Measurements from ENCODE around the gene CSNK2B. TPM values are rescaled to one million over a fixed set of nuclear protein-coding genes. Genes with fewer than 3 reads are reported as not detected.
A peak's percentile ranks its signal among the peaks of the same experiment; 100 is the strongest.

The CSNK2B gene
- total RNA-seq, 2 donors from 2014 or later, result 155 to 171 TPM

DNA sequence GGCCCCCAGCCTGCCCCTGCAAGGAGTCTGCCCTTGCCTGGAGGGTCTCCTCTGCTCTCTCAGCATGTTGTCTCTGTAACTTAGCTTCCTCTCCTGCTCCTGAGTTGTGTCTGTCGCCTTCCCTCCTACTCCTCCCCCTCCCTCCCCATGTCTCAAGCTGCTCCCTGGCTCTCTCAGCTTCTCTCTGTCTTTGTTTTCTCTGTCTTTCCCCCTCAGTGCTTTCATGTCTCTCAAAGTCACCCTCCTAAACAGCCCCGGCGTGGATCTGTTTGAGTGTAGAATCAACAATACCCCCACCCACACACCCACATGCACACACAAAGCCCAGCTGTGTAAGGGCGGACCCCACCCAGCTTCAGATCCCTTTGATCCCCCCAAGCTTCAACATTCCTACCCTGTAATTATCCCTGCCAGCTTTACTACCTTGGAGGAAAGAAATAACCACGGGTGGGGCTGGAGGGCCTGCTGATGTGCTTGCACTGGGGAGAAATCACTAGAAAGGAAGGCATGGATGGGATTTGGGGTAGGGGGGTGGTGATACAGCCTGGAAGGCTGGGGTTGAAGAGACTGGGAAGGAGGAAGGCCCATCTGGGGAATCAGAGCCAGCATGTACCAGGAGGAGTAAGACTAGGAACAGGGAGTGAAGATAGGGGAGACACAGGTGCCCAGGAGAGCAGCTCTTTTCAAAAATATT, 48.3 kb downstream of the CSNK2B start:
- H3K36me3 Mint-ChIP-seq (ENCODE audit: low read depth), result no peaks in the 10 kb centered on the region
- H3K27ac Mint-ChIP-seq, result peak overlapping the region; percentile 95
- no peaks in the 10 kb centered on the region for H3K27me3 ChIP-seq (ENCODE audit: control insufficient read depth, insufficient read depth, low read length, poor library complexity, severe bottlenecking)
- no peaks in the 10 kb centered on the region for H3K27me3 Mint-ChIP-seq (ENCODE audit: insufficient read depth)
- peaks cover 45% of the 10 kb centered on the region for H3K4me1 Mint-ChIP-seq
- H3K9me3 Mint-ChIP-seq, result no peaks in the 10 kb centered on the region
- peak overlapping the region; percentile 14 for H3K4me3 Mint-ChIP-seq
- no peaks in the 10 kb centered on the region for H3K36me3 ChIP-seq (ENCODE audit: control insufficient read depth, insufficient read depth, low read length)
- DNase-seq, result peak; percentile 79
- peak overlapping the region; percentile 18 for H3K9ac ChIP-seq (ENCODE audit: extremely low read depth, low read length, poor library complexity, severe bottlenecking)
- 0 to 18% methylated on average over 3 to 5 of the region's 5 CpGs for WGBS, 2 experiments (ENCODE audit: insufficient coverage in 1 of 2, insufficient read length in 1 of 2)
- H3K27ac ChIP-seq (ENCODE audit: low read depth, low read length), result peak overlapping the region; percentile 67
- H3K4me1 ChIP-seq (ENCODE audit: control insufficient read depth, insufficient read depth, low read length), result peaks cover 7% of the 10 kb centered on the region
- H3K4me3 ChIP-seq (ENCODE audit: low read length), result no peak overlapping the region
- TF ChIP-seq, protein P1, sequence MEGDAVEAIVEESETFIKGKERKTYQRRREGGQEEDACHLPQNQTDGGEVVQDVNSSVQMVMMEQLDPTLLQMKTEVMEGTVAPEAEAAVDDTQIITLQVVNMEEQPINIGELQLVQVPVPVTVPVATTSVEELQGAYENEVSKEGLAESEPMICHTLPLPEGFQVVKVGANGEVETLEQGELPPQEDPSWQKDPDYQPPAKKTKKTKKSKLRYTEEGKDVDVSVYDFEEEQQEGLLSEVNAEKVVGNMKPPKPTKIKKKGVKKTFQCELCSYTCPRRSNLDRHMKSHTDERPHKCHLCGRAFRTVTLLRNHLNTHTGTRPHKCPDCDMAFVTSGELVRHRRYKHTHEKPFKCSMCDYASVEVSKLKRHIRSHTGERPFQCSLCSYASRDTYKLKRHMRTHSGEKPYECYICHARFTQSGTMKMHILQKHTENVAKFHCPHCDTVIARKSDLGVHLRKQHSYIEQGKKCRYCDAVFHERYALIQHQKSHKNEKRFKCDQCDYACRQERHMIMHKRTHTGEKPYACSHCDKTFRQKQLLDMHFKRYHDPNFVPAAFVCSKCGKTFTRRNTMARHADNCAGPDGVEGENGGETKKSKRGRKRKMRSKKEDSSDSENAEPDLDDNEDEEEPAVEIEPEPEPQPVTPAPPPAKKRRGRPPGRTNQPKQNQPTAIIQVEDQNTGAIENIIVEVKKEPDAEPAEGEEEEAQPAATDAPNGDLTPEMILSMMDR (conservative IDR thresholded peaks at IDR 0.05), result no peak
- no peaks in the 10 kb centered on the region for H3K9me3 ChIP-seq (ENCODE audit: control insufficient read depth, low read length)

DNA sequence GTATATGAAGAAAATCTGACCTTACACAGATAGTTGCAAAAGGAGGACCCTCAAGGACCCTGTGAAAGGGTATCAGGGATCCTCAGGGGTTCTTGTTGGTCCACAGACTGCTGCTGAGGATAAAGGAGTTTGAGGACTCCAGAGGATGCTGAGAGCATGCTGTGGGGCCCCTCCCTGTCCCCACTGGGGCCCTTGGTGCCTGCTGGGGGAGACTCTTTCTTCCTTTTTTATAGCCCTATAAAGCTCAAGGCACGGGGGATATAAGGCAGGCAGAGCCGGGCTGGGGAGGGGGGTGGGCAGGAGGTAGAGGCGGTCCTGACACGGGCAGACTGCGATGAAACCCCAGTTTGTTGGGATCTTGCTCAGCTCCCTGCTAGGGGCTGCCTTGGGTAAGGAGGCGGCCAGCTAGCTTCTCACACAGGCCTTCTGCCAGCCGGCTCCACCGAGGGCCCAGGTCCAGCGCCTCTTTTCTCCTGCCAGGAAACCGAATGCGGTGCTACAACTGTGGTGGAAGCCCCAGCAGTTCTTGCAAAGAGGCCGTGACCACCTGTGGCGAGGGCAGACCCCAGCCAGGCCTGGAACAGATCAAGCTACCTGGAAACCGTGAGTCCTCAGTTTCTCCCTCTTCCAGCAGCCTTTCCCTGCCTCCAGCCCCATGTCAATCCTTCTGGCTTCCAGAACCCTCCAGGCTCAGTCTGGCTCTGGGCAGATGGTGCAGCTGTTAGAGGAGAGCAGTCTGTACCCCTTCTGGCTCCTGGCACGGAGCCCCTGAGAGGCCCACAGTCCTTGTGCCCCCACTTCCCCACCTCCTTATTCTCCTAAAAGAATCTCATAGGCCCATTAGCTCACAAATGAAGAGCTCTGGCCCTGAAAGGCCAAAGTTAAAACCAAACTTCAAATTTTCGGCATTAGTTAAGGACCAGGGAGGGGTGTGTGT, 49.4 kb downstream of the CSNK2B start, which contains the start of gene LY6G6D:
TSS of gene LY6G6D (plus strand) at position 327 of the 937 bp plus-strand sequence. CDS start at position 335, 8 bp downstream.
- Histone ChIP-seq H3K4me1 (ENCODE audit: control insufficient read depth, insufficient read depth, low read length) (peaks cover 7% of the 10 kb centered on the region), H3K9ac (ENCODE audit: extremely low read depth, low read length, poor library complexity, severe bottlenecking) (no peak within 1 kb of the TSS), H3K4me3 (ENCODE audit: low read length) (no peak within 1 kb of the TSS), H3K27me3 (ENCODE audit: control insufficient read depth, insufficient read depth, low read length, poor library complexity, severe bottlenecking) (no peaks in the 10 kb centered on the region), H3K27ac (ENCODE audit: low read depth, low read length) (peak within 1 kb of the TSS; percentile 67), H3K36me3 (ENCODE audit: control insufficient read depth, insufficient read depth, low read length) (no peaks in the 10 kb centered on the region), H3K9me3 (ENCODE audit: control insufficient read depth, low read length) (no peaks in the 10 kb centered on the region)
- DNase-seq, result peak; percentile 84
- Mint-ChIP-seq H3K36me3 (ENCODE audit: low read depth) (no peaks in the 10 kb centered on the region), H3K27me3 (ENCODE audit: insufficient read depth) (no peaks in the 10 kb centered on the region), H3K9me3 (no peaks in the 10 kb centered on the region), H3K4me1 (peaks cover 43% of the 10 kb centered on the region), H3K27ac (peak within 1 kb of the TSS; percentile 95), H3K4me3 (peak within 1 kb of the TSS; percentile 14)
- TF ChIP-seq, protein P1 (conservative IDR thresholded peaks at IDR 0.05), result no peak
- 67 to 70% methylated on average over 5 to 15 of the region's 16 CpGs for WGBS, 2 experiments (ENCODE audit: insufficient coverage in 1 of 2, insufficient read length in 1 of 2)

DNA sequence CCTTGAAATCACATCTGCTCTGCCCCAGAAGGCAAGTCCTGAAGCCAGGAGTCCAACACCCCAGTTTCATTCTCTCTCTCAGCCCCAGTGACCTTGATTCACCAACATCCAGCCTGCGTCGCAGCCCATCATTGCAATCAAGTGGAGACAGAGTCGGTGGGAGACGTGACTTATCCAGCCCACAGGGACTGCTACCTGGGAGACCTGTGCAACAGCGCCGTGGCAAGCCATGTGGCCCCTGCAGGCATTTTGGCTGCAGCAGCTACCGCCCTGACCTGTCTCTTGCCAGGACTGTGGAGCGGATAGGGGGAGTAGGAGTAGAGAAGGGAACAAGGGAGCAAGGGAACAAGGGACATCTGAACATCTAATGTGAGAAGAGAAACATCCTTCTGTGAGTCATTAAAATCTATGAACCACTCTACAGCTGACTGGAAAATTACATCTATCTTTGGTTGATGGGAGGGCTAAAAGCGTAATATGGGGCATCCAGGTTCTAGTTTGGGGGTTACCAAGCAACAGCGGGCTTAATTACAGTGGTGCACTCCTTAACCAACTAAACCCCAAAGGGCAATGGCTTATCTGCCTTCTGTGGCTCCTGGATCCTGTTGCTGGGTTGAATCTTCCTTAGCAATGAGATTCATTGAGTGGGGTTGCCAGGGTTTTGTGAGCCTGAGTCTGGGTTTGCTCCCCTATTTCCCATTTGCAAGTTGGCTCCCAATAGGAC, 51.8 kb downstream of the CSNK2B start:
- Mint-ChIP-seq H3K4me1 (peaks cover 35% of the 10 kb centered on the region), H3K27me3 (ENCODE audit: insufficient read depth) (no peaks in the 10 kb centered on the region), H3K9me3 (no peaks in the 10 kb centered on the region), H3K27ac (peak overlapping the region; percentile 67), H3K4me3 (no peak overlapping the region), H3K36me3 (ENCODE audit: low read depth) (no peaks in the 10 kb centered on the region)
- no peak overlapping the region for H3K4me3 ChIP-seq (ENCODE audit: low read length)
- peak; percentile 90 for DNase-seq
- H3K9ac ChIP-seq (ENCODE audit: extremely low read depth, low read length, poor library complexity, severe bottlenecking), result no peak overlapping the region
- H3K4me1 ChIP-seq (ENCODE audit: control insufficient read depth, insufficient read depth, low read length), result peaks cover 7% of the 10 kb centered on the region
- no peaks in the 10 kb centered on the region for H3K9me3 ChIP-seq (ENCODE audit: control insufficient read depth, low read length)
- no peaks in the 10 kb centered on the region for H3K27me3 ChIP-seq (ENCODE audit: control insufficient read depth, insufficient read depth, low read length, poor library complexity, severe bottlenecking)
- no peak overlapping the region for H3K27ac ChIP-seq (ENCODE audit: low read depth, low read length)
- H3K36me3 ChIP-seq (ENCODE audit: control insufficient read depth, insufficient read depth, low read length), result no peaks in the 10 kb centered on the region
- TF ChIP-seq, protein P1 (conservative IDR thresholded peaks at IDR 0.05), result peak; percentile 78
- 59 to 77% methylated on average over 7 to 10 of the region's 10 CpGs for WGBS, 2 experiments (ENCODE audit: insufficient coverage in 1 of 2, insufficient read length in 1 of 2)

All from endodermal cell (in vitro differentiated cells).